ENCODE results near the gene RPS16.

Gene RPS16

GRCh38 chr19:39405958-39406655 lies 29.6 kb downstream of the RPS16 start:
- no peak for DNase-seq

GRCh38 chr19:39405261-39405957 lies 30.3 kb downstream of the RPS16 start:
- DNase-seq: no peak

- peak; percentile 100 for DNase-seq
Observed at GRCh38 chr19:39403331-39404312, 32.1 kb downstream of the RPS16 start.

DNA sequence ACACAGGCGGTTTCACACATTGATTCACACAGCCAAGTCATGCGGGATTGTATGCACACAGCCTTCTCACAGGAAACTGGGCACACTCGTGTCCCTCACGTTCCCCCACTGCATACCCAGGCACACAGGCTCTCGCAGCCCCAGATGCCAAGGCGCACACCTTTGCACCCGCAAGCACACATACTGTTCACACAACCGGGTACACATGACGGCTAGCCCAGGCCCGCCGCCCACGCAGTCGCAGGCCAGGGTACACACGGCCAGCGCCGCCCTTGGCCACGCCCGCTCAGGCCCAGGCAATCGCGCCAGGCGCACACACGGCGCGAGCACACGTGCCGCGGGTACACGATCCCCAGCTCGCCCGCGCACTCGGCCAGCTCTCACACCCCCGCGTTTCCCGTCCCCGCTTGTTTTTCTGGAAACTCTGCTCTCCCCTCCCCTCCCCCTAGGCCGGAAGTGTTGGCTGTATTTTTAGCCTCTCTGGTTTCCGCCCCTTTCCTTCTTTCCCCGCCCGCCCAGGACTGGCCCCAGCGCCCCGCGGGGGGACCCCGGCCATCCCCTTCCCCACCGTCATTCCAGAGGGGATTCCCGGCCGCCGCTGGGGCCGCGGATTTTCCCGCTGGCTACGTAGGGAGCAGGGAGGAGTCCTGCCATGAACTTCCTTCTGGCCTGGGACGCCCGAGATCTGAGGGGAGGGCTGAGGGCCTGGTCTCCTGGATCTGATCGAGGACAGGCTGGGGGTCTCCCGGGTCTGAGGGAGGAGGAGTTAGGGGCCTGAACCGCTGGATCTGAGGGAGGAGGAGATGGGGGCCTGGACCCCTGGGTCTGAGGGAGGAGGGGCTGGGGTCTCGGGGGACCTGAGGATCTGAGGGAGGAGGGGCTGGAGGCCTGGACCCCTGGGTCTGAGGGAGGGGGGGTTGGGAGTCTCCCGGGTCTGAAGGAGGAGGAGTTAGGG lies 33.1 kb downstream of the RPS16 start:
- peak; percentile 89 for DNase-seq

DNA sequence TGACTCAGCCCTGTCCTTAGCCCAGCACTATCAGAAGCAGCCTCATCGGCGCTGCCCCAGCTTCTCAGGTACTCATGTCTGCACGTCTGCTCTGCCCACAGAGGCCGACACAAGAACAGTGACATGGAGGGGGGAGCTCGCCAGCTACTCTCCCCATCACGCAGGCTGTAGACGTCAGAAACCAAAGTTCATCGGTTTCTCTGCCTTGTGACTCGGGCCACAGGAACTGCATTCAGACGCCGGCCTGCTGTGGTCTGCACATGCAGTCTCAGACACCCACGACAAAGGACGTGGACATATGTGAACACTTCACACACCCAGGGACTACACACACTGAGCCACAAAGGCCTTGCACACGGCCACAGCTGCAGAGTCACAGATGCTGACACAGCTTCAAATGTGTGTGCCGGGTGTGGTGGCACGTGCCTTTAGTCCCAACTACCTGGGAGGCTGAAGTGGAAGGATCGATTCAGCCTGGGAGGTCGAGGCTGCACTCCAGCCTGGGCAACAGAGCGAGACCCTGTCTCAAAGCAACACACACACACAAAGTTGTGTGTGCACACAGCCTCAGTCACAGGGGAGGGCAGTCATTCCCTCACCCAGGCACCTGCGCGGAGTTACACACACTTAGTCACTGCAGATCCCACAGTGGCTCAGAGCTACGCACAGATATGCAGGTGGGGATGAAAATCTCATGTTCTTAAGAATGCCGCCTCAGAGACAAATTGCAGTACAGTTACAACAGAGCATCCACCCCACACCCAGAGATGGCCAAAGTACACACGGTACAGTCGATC lies 34.0 kb downstream of the RPS16 start:
- peak; percentile 64 for DNase-seq

DNA sequence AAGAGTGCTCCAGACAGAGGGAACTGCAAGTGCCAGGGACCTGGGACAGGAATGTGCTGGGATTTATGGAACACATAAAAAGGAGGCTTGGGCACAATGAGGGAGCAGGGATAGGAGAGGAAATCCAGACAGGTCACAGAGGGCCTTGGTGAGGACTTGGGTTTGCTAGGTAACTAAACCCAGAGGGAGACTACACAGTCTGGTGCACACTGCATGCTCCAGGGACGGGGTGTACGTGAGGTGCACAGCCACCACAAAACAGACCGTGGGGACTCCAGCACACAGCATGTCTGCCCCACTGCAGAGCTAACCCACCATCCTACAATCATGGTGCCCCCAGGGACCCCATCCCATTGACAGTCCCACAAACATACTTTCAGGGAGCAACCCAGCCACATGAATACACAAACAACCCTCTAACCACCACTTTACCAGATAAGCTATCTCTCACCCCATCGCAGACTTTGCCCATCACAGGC lies 34.6 kb downstream of the RPS16 start:
- DNase-seq: no peak

GRCh38 chr19:39400061-39400460 lies 35.7 kb downstream of the RPS16 start:
- no peak for DNase-seq

- no peak for DNase-seq
Observed at GRCh38 chr19:39399668-39400050, 36.1 kb downstream of the RPS16 start.

- DNase-seq: peak; percentile 59
Observed at GRCh38 chr19:39398297-39398864, 37.4 kb downstream of the RPS16 start.

- peak; percentile 79 for DNase-seq
Observed at GRCh38 chr19:39397360-39398296, 38.1 kb downstream of the RPS16 start.

GRCh38 chr19:39390751-39391437 lies 44.9 kb downstream of the RPS16 start, which contains the start of the genes MED29 and PAF1:
TSS of gene MED29 (plus strand) at chr19:39391378. CDS start at chr19:39391423, 45 bp downstream.
TSS of gene PAF1 (minus strand) at chr19:39391106. CDS start at chr19:39390864, 242 bp downstream.
- DNase-seq: peak; percentile 100

GRCh38 chr19:39390451-39390750 lies 45.3 kb downstream of the RPS16 start:
- no peak for DNase-seq

DNA sequence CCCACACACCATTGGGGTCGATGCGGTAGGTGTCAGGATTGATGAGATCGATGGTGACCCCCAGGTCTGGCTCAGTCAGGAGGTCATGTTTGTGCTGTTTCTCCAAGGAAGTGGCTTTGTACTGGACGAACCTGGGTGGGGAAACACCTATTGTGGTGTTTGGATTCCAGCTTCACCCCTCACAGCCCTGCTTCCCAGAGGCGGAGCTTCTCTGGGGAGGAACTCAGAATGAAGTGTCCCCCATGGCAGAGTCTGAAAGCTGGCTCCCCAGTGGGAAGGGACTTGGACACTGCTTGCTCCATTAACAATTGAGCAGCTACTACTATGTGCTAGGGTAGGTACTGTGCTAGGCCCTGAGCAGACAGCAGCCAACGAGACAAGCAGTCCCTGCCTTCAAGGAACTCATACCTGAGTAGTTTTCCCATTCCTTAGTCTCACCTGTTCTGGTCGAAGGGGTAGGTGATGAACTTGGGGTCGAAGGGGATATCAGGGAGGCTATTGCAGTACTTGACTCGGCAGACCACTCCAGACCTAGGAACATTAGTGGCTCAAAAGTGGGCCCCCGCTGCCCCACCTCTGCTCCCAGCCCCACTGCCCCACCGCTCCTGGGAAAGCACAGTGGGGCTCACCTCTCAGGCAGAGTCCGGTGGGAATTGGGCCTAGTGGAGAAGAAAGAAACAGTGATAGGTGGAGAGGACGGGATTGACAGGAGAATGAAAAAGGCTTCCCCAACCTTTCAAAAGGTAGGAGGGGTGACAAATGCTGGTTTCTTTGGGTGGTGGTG lies 45.9 kb downstream of the RPS16 start:
- no peak for DNase-seq

GRCh38 chr19:39388657-39389056 lies 47.1 kb downstream of the RPS16 start:
- DNase-seq: no peak

- no peak for DNase-seq
Observed at GRCh38 chr19:39386557-39386956, 49.2 kb downstream of the RPS16 start.

DNA sequence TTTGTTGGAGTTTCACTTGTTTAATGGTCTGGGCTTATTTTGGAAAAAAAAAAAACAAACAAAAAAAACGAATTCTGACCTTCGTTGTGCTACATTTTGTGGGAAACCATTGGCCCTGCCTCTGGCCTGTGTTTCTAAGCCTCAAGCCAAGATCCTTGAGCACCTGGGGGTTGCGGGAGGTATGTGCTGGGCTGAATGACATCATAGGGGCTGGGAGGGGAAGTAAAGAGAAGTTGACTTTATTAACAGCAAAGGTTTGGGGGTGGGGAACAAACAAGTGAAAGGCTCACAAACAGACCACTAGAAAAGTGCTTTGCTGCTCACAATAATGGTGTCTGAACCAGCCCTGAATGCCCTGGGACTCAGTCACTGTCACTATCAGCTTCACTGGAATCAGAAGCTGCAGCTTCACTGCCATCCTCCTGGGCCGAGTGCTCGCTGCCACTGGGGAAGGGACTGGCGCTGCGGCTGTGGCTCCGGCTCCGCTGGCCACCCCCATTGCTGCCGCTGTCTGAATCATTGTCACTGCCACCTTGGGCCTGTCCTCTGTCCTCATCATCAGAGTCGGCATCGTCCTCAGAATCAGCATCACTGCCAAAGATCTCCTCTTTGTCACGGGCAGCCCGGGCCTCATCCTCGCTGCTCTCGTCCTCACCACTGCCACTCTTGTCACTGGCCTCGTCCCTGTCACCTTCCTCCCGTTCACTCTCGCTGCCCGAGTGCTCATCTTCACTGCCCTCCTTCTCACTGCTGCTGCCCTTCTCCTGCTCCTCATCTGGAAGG lies 49.9 kb downstream of the RPS16 start:
- no peak for DNase-seq
